Measurements from ENCODE around the gene TJP1.
"Not testable (repeated sequence)": the region's sequence is repeated elsewhere in the genome, so short reads cannot be mapped to it uniquely, and the experiment has no call there.

Gene TJP1

GRCh38 chr15:29696950-29697738, 125.1 kb downstream of the TJP1 start:
- no peak for DNase-seq

GRCh38 chr15:29696506-29696905, 125.8 kb downstream of the TJP1 start:
- DNase-seq: not testable (repeated sequence)

GRCh38 chr15:29695489-29696167, 126.6 kb downstream of the TJP1 start:
- no peak for DNase-seq

GRCh38 chr15:29693225-29693624, 129.0 kb downstream of the TJP1 start:
- no peak for DNase-seq

GRCh38 chr15:29692527-29692926, 129.7 kb downstream of the TJP1 start:
- DNase-seq: no peak

- DNase-seq: no peak
Measured at GRCh38 chr15:29690765-29691475, 131.3 kb downstream of the TJP1 start.

GRCh38 chr15:29689287-29689986, 132.8 kb downstream of the TJP1 start:
- DNase-seq: no peak

- DNase-seq: no peak
Measured at GRCh38 chr15:29688506-29689286, 133.6 kb downstream of the TJP1 start.

GRCh38 chr15:29687939-29688505, 134.2 kb downstream of the TJP1 start:
- no peak for DNase-seq

GRCh38 chr15:29687204-29687815, 135.0 kb downstream of the TJP1 start:
- DNase-seq: no peak

GRCh38 chr15:29686445-29687203, 135.6 kb downstream of the TJP1 start:
- DNase-seq: no peak

GRCh38 chr15:29686079-29686425, 136.2 kb downstream of the TJP1 start:
- no peak for DNase-seq

- DNase-seq: no peak
Measured at GRCh38 chr15:29685156-29686078, 136.9 kb downstream of the TJP1 start.

GRCh38 chr15:29682781-29683180, 139.5 kb downstream of the TJP1 start:
- no peak for DNase-seq

GRCh38 chr15:29682361-29682760, 139.9 kb downstream of the TJP1 start:
- no peak for DNase-seq

- DNase-seq: no peak
Measured at GRCh38 chr15:29681946-29682345, 140.3 kb downstream of the TJP1 start.

GRCh38 chr15:29681166-29681845, 141.0 kb downstream of the TJP1 start:
- DNase-seq: no peak

- no peak for DNase-seq
Measured at GRCh38 chr15:29680465-29681165, 141.7 kb downstream of the TJP1 start.

Data from CD4-positive, alpha-beta T cell treated with Interferon alpha-2 for 1 hour (primary cell).